Transverse colon (tissue), 4 donors: ENCODE results near the gene SERINC5.

Experiments used
- CTCF ChIP-seq, 5 experiments: fragments of 200-600 bp in 3 of 5; fragments of 450-650 bp in 2 of 5; sonication (generic) in 3 of 5; IDR thresholded peaks; 1 replicate in 2 of 5; 2 replicates in 3 of 5; pipeline ENCODE4 v1.5.1; 2016 to 2017; ENCODE audit warnings: antibody characterized with exemption in 5 of 5, inconsistent platforms in 3 of 5, mild to moderate bottlenecking in 2 of 5, moderate library complexity in 1 of 5
- EP300 ChIP-seq: sonication (generic); formaldehyde crosslinking; IDR thresholded peaks from one replicate; pipeline ENCODE4 v1.6.1; 2017; ENCODE audit warnings: antibody characterized with exemption, low read depth
- POLR2A ChIP-seq: fragments of 450-650 bp; IDR thresholded peaks from one replicate; pipeline ENCODE4 v1.6.1; 2016; ENCODE audit warnings: antibody characterized with exemption, mild to moderate bottlenecking, moderate library complexity
- POLR2AphosphoS5 ChIP-seq, 3 donors: sonication (generic); formaldehyde crosslinking; IDR thresholded peaks; one replicate each; pipeline ENCODE4 v1.6.1; 2016; ENCODE audit warnings: antibody characterized with exemption in 3 of 3

GRCh38 chr5:80106916-80107315 is 148.9 kb downstream of the SERINC5 start:
- no peak for TF ChIP-seq CTCF (IDR thresholded peaks at IDR 0.05)
- TF ChIP-seq EP300 = no peak
- TF ChIP-seq POLR2A = no peak
- no peak for TF ChIP-seq POLR2AphosphoS5 (IDR thresholded peaks at IDR 0.05)
